Measurements from ENCODE around the gene RPTOR. TPM values are rescaled to one million over a fixed set of nuclear protein-coding genes. Genes with fewer than 3 reads are reported as not detected.

The RPTOR gene
- total RNA-seq, 1 donor from 2014 or later: 53.7 TPM

- Mint-ChIP-seq H3K4me1 (no peaks in the 10 kb centered on the region), H3K4me3 (no peak overlapping the region), H3K27ac (no peak overlapping the region), H3K27me3 (ENCODE audit: low read depth) (no peaks in the 10 kb centered on the region), H3K9me3 (peaks cover 21% of the 10 kb centered on the region), H3K36me3 (peaks cover 28% of the 10 kb centered on the region)
- TF ChIP-seq, protein P1, sequence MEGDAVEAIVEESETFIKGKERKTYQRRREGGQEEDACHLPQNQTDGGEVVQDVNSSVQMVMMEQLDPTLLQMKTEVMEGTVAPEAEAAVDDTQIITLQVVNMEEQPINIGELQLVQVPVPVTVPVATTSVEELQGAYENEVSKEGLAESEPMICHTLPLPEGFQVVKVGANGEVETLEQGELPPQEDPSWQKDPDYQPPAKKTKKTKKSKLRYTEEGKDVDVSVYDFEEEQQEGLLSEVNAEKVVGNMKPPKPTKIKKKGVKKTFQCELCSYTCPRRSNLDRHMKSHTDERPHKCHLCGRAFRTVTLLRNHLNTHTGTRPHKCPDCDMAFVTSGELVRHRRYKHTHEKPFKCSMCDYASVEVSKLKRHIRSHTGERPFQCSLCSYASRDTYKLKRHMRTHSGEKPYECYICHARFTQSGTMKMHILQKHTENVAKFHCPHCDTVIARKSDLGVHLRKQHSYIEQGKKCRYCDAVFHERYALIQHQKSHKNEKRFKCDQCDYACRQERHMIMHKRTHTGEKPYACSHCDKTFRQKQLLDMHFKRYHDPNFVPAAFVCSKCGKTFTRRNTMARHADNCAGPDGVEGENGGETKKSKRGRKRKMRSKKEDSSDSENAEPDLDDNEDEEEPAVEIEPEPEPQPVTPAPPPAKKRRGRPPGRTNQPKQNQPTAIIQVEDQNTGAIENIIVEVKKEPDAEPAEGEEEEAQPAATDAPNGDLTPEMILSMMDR (IDR thresholded peaks at IDR 0.05; ENCODE audit: unreplicated experiment): no peak
- no peak for DNase-seq (ENCODE audit: low spot score in 2 of 2, unreplicated experiment in 2 of 2)
Observed at GRCh38 chr17:80802626-80803450, 258.2 kb downstream of the RPTOR start.

DNA sequence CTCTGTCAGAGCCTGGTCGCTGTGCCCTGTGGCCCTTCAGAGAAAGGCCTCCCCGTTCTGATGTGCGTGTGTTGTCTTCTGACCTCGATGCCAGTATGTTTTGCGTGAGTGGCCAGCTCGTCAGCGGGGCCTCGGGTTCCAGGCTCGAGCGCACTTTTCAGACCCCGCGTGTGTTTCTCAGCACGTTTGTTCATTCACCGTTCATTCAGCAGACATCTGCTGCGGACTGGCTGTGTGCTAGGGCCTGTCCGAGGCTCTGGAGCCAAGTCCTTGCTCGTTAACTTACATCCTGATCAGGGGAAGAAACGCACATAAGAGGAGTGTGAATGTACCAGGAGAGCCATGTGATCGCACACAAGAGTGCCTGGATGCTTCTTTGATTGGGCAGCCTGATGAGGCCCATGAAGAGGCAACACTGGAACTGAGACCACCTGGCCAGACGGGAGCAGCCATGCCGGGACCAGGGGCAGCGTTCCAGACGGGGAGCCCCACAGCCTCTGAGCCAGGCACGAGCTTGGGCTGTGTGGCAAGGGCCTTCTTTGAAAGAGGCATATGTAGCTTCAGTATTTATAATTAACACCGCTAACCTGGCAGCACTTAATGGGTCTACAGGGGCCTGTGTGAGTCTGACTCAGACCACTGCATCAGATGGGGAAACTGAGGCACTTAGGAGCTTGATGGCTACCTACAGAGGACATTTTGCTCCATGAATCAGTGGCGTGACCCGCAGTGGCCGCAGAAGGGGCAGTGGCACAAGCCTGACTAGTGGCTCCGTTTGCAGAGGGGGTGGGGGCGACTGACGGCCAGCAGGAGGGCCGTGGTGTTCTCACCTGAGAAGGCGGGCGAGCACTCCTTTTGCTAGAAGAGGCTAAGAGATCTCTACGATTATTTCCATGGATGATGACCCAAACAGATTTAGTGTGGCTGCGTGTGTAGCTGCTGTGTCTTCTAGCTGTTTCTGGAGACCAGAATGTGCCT lies 259.1 kb downstream of the RPTOR start:
- Mint-ChIP-seq H3K27ac (no peak overlapping the region), H3K9me3 (peaks cover 26% of the 10 kb centered on the region), H3K4me1 (no peaks in the 10 kb centered on the region), H3K4me3 (no peak overlapping the region), H3K36me3 (peaks cover 27% of the 10 kb centered on the region), H3K27me3 (ENCODE audit: low read depth) (no peaks in the 10 kb centered on the region)
- TF ChIP-seq, protein P1 (IDR thresholded peaks at IDR 0.05; ENCODE audit: unreplicated experiment): no peak
- no peak for DNase-seq (ENCODE audit: low spot score in 2 of 2, unreplicated experiment in 2 of 2)

DNA sequence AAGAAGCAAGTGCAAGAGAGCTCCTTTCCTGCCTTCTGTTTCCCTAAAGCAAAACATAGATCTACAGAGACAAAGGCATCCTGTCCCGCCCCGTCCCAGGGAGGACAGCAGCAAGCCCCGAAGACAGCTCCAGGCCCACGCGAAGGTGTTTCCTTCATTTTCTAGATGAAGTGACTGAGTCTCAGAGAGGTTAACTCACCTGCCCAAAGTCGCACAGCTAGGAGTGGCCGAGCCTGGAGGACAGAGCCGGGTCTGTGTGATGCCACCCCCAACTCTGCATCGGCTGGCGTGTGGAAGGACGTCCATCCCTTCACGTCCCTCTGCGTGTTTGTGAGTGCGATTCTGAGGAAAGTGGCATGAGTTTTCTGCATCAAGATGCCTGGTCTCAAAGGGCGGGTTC lies 259.8 kb downstream of the RPTOR start:
- Mint-ChIP-seq H3K4me1 (no peaks in the 10 kb centered on the region), H3K27me3 (ENCODE audit: low read depth) (no peaks in the 10 kb centered on the region), H3K9me3 (peaks cover 27% of the 10 kb centered on the region), H3K36me3 (peaks cover 29% of the 10 kb centered on the region), H3K4me3 (no peak overlapping the region), H3K27ac (no peak overlapping the region)
- no peak for DNase-seq (ENCODE audit: low spot score in 2 of 2, unreplicated experiment in 2 of 2)
- TF ChIP-seq, protein P1 (IDR thresholded peaks at IDR 0.05; ENCODE audit: unreplicated experiment): no peak

DNA sequence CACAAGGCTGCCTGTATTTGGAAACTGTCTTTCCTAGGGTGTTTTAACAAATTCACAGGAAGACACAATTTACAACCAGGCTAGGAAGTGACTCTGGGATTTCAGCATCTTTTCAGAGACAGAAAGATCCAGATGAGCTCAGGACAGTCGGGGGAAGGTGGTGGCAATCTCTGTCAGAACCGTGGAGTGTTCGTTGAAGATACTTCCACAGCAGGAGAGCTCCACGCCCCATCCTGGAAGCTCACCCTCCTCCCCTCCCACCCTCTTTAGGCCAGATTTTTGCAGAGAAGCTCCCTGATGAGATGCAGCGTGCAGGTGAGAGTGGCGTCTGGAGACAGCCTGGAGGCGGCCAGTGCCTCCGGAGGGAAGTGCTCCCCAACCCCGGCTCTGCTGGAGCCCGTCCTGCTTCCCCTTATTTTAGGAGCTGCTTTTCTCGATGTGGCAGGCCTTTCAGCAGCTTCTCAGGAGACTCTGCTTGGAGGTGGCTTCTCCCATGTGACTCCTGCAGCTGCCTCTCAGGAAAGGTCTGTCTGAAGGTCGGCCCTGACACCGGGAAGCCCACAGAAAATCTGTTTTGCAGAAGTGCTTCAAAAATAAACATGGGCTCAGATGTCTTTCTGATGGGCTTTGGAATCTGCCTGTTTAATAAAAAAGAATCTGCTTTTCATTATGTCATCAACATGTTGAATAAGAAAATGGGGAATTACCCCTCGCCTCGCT lies 260.6 kb downstream of the RPTOR start:
- no peak overlapping the region for H3K27ac Mint-ChIP-seq
- H3K4me3 Mint-ChIP-seq: no peak overlapping the region
- DNase-seq (ENCODE audit: low spot score in 2 of 2, unreplicated experiment in 2 of 2): no peak
- H3K36me3 Mint-ChIP-seq: peaks cover 29% of the 10 kb centered on the region
- TF ChIP-seq, protein P1 (IDR thresholded peaks at IDR 0.05; ENCODE audit: unreplicated experiment): no peak
- peaks cover 27% of the 10 kb centered on the region for H3K9me3 Mint-ChIP-seq
- no peaks in the 10 kb centered on the region for H3K4me1 Mint-ChIP-seq
- no peaks in the 10 kb centered on the region for H3K27me3 Mint-ChIP-seq (ENCODE audit: low read depth)

DNA sequence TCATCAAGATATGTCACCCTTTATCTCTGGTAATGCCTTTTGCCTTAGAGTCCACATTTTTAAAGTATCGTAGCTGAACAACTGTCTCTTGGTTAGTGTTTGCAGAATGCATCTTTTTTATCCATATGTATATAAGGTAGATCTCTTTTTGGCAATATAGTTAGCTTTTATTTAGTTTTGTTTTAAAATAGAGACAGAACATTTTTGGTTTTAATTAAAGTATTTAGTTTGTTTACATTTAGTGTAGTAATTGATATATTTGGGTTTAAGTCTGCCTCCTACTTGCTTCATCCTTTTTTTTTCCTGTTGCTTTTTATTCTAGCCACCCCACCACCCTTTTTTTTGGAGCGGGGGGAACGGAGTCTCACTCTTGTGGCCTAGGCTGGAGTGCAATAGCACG lies 262.4 kb downstream of the RPTOR start:
- H3K9me3 Mint-ChIP-seq: peaks cover 27% of the 10 kb centered on the region
- H3K4me3 Mint-ChIP-seq: no peak overlapping the region
- TF ChIP-seq, protein P1 (IDR thresholded peaks at IDR 0.05; ENCODE audit: unreplicated experiment): no peak
- no peaks in the 10 kb centered on the region for H3K4me1 Mint-ChIP-seq
- no peak for DNase-seq (ENCODE audit: low spot score in 2 of 2, unreplicated experiment in 2 of 2)
- peaks cover 29% of the 10 kb centered on the region for H3K36me3 Mint-ChIP-seq
- no peaks in the 10 kb centered on the region for H3K27me3 Mint-ChIP-seq (ENCODE audit: low read depth)
- H3K27ac Mint-ChIP-seq: no peak overlapping the region

Data from mesothelial cell of epicardium (in vitro differentiated cells).